Measurements from ENCODE around the gene EHMT1. TPM values are rescaled to one million over a fixed set of nuclear protein-coding genes. Genes with fewer than 3 reads are reported as not detected.

Gene EHMT1
- total RNA-seq, 2 donors from 2014 or later: 56.2 to 97.9 TPM

DNA sequence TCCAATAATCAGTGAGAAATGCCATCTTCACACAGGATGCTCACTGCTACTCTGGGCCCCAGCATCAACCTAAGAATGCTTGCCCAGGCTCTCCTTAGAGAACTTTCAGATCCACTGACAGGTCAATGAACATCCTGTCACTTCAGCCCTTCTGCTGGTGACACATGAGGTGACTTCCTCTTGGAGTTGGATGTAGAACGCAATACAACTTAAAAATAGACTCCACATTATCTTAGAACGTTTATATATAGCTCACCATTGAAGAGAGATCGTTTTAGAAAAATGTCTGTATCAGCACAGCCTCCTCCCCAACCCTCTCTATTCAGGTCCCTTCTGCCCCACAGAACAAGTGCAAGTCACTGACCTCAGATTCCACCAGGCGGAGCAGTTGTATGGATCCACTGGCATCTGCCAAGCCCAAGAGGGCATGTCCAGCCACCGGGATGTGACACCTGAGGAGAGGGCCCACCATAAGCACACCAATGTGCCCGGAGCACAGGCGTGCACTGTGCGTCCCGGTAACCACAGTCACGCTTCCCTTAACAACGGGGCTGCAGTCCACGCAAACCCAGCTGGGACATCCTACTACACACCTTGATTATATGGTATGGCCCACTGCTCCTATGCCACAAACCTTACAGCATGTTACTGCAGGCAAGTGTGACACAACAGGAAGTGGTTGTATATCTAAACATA is 42.9 kb upstream of the EHMT1 start:
- DNase-seq: no peak
- no peaks in the 10 kb centered on the region for H3K9me3 ChIP-seq
- intact Hi-C loops (cut with DNase I): no loop called here
- no peaks in the 10 kb centered on the region for H3K4me1 ChIP-seq
- no peaks in the 10 kb centered on the region for H3K27me3 ChIP-seq
- no peak overlapping the region for H3K27ac ChIP-seq
- H3K9ac ChIP-seq (ENCODE audit: low read depth in 2 of 2, low read length in 2 of 2): no peak overlapping the region
- TF ChIP-seq, protein P1, sequence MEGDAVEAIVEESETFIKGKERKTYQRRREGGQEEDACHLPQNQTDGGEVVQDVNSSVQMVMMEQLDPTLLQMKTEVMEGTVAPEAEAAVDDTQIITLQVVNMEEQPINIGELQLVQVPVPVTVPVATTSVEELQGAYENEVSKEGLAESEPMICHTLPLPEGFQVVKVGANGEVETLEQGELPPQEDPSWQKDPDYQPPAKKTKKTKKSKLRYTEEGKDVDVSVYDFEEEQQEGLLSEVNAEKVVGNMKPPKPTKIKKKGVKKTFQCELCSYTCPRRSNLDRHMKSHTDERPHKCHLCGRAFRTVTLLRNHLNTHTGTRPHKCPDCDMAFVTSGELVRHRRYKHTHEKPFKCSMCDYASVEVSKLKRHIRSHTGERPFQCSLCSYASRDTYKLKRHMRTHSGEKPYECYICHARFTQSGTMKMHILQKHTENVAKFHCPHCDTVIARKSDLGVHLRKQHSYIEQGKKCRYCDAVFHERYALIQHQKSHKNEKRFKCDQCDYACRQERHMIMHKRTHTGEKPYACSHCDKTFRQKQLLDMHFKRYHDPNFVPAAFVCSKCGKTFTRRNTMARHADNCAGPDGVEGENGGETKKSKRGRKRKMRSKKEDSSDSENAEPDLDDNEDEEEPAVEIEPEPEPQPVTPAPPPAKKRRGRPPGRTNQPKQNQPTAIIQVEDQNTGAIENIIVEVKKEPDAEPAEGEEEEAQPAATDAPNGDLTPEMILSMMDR (IDR thresholded peaks at IDR 0.05): no peak
- no peak overlapping the region for H3K4me3 ChIP-seq
- H3K36me3 ChIP-seq: no peaks in the 10 kb centered on the region

GRCh38 chr9:137578518-137579258 is 40.1 kb upstream of the EHMT1 start, which contains the start of gene DPH7:
TSS of gene DPH7 (minus strand) at chr9:137578925. CDS start at chr9:137578777, 148 bp downstream.
- H3K4me1 ChIP-seq: no peaks in the 10 kb centered on the region
- H3K27me3 ChIP-seq: no peaks in the 10 kb centered on the region
- H3K27ac ChIP-seq: peak within 1 kb of the TSS; percentile 83
- H3K36me3 ChIP-seq: no peaks in the 10 kb centered on the region
- DNase-seq: peak; percentile 99
- intact Hi-C loops (cut with DNase I): no loop called here
- peak within 1 kb of the TSS; percentile 63 to 81 for H3K9ac ChIP-seq (ENCODE audit: low read depth in 2 of 2, low read length in 2 of 2)
- TF ChIP-seq, protein P1 (IDR thresholded peaks at IDR 0.05): peak; percentile 95
- H3K9me3 ChIP-seq: no peaks in the 10 kb centered on the region
- peak within 1 kb of the TSS; percentile 96 for H3K4me3 ChIP-seq

GRCh38 chr9:137579259-137579604 is 39.6 kb upstream of the EHMT1 start:
- no peaks in the 10 kb centered on the region for H3K27me3 ChIP-seq
- H3K9me3 ChIP-seq: no peaks in the 10 kb centered on the region
- H3K36me3 ChIP-seq: no peaks in the 10 kb centered on the region
- intact Hi-C loops (cut with DNase I): no loop called here
- TF ChIP-seq, protein P1 (IDR thresholded peaks at IDR 0.05): no peak
- DNase-seq: no peak
- no peaks in the 10 kb centered on the region for H3K4me1 ChIP-seq
- H3K9ac ChIP-seq (ENCODE audit: low read depth in 2 of 2, low read length in 2 of 2): peak overlapping the region; percentile 58 to 81
- no peak overlapping the region for H3K27ac ChIP-seq
- peak overlapping the region; percentile 96 for H3K4me3 ChIP-seq

DNA sequence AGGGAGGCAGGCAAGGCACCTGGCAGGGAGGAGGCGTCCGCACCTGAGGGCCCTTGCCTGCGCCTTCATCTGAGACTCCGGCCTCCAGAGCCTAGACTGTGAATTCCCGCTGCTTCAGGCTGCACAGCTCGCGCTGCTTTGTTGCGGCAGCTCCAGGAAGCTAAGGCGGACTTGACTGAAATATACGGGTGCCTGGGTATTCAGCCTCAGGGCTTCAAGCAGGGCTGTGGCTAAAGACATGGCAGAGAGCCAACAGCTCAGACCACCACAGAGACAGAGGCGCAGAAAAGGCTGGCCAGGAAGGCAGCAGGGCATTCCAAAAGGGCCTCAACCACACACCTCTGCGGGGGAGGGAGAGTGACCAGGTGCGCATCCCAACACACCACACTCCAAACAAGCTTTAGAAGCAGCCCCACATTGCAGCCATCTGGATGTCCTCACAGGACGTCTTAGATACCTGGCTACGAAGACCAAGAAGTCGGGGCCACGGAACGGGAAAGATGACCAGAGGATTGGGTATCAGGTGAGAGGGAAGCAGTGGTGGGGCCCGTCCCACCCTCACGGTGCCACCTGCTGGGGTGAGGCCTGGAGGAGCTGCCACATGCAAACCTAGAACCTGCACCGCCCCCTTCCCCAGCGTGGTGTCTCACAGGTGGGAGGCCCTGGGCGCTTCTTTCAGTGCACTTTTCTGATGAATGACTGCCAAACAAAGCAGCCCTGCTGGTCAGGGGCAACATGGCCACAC is 38.4 kb upstream of the EHMT1 start:
- intact Hi-C loops (cut with DNase I): no loop called here
- no peak for DNase-seq
- no peak overlapping the region for H3K4me3 ChIP-seq
- H3K27ac ChIP-seq: no peak overlapping the region
- no peaks in the 10 kb centered on the region for H3K9me3 ChIP-seq
- no peaks in the 10 kb centered on the region for H3K27me3 ChIP-seq
- H3K9ac ChIP-seq (ENCODE audit: low read depth in 2 of 2, low read length in 2 of 2): no peak overlapping the region
- TF ChIP-seq, protein P1 (IDR thresholded peaks at IDR 0.05): no peak
- H3K36me3 ChIP-seq: no peaks in the 10 kb centered on the region
- H3K4me1 ChIP-seq: no peaks in the 10 kb centered on the region

DNA sequence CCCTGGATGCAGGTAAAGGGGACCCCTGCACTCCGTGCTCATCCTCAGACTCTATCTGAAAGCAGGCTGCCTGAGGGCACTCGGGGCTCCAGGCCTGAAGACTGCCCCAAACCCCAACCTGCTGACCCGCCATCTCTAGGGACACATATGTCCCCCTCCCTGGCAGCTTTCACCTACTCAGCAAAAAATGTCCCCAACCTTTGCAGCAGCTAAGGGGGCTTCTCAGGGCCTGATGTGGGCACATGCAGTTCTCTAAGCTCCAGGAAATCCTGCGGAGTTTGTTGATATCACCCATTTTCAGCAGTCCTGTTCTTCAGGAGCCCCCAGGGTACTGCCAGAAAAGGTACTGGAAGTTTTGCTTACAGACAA is 37.9 kb upstream of the EHMT1 start:
- no peak for DNase-seq
- Histone ChIP-seq H3K9me3 (no peaks in the 10 kb centered on the region), H3K27me3 (no peaks in the 10 kb centered on the region), H3K4me1 (no peaks in the 10 kb centered on the region), H3K36me3 (no peaks in the 10 kb centered on the region), H3K4me3 (no peak overlapping the region), H3K27ac (no peak overlapping the region), H3K9ac (ENCODE audit: low read depth in 2 of 2, low read length in 2 of 2) (no peak overlapping the region)
- intact Hi-C loops (cut with DNase I): no loop called here
- TF ChIP-seq, protein P1 (IDR thresholded peaks at IDR 0.05): no peak

All from colonic mucosa (tissue), 4 donors.